Spleen (tissue), 11 donors: ENCODE results near the gene ELOB. TPM values are rescaled to one million over a fixed set of nuclear protein-coding genes. Genes with fewer than 3 reads are reported as not detected.
A peak's percentile ranks its signal among the peaks of the same experiment; 100 is the strongest.

Experiments
- DNase-seq: peaks from one replicate; pipeline ENCODE4 v3.0.0-alpha.2; 2020
- H3K27ac ChIP-seq, 8 donors: fragments of 200-600 bp; sonication (generic) in 7 of 8; 1 replicate in 4 of 8; 2 replicates in 4 of 8; pipeline versions ENCODE4 v1.5.0 to v1.8.0; 2016 to 2021; ENCODE audit warnings: inconsistent platforms in 4 of 8, mild to moderate bottlenecking in 4 of 8, moderate library complexity in 1 of 8
- H3K27me3 ChIP-seq, 7 donors: fragments of 200-600 bp; sonication (generic) in 6 of 7; replicated peaks in 1 of 7; 1 replicate in 4 of 7; 2 replicates in 3 of 7; pipeline versions ENCODE4 v1.5.0 to v1.8.0; 2016 to 2021; ENCODE audit warnings: inconsistent platforms in 3 of 7, mild to moderate bottlenecking in 1 of 7
- H3K36me3 ChIP-seq, 6 donors: fragments of 200-600 bp; sonication (generic) in 5 of 6; 1 replicate in 4 of 6; 2 replicates in 2 of 6; pipeline versions ENCODE4 v1.5.0 to v1.8.0; 2016 to 2021; ENCODE audit warnings: inconsistent platforms in 2 of 6
- H3K4me1 ChIP-seq, 6 donors: fragments of 200-600 bp; sonication (generic) in 5 of 6; 1 replicate in 3 of 6; 2 replicates in 3 of 6; pipeline versions ENCODE4 v1.5.0 to v1.8.0; 2016 to 2021; ENCODE audit warnings: inconsistent platforms in 3 of 6
- H3K4me3 ChIP-seq, 8 donors: fragments of 200-600 bp; sonication (generic) in 7 of 8; 1 replicate in 4 of 8; 2 replicates in 4 of 8; pipeline versions ENCODE4 v1.5.0 to v1.8.0; 2016 to 2021; ENCODE audit warnings: inconsistent platforms in 4 of 8, mild to moderate bottlenecking in 4 of 8, moderate library complexity in 2 of 8
- H3K9me3 ChIP-seq, 8 donors: fragments of 200-600 bp; sonication (generic) in 7 of 8; 1 replicate in 4 of 8; 2 replicates in 4 of 8; pipeline versions ENCODE4 v1.5.0 to v1.8.0; 2016 to 2021; ENCODE audit warnings: inconsistent platforms in 4 of 8
- CTCF ChIP-seq, 11 experiments: fragments of 200-600 bp in 7 of 11; fragments of 450-650 bp in 4 of 11; sonication (generic) in 4 of 11; IDR thresholded peaks in 8 of 11; conservative IDR thresholded peaks in 3 of 11; 1 replicate in 7 of 11; 2 replicates in 4 of 11; pipeline versions ENCODE4 v1.4.0 to v1.8.0; 2016 to 2021; ENCODE audit warnings: antibody characterized with exemption in 11 of 11, inconsistent platforms in 4 of 11, mild to moderate bottlenecking in 1 of 11
- POLR2A ChIP-seq, 3 donors: fragments of 450-650 bp; IDR thresholded peaks; one replicate each; pipeline ENCODE4 v1.5.1; 2017; ENCODE audit warnings: antibody characterized with exemption in 3 of 3, mild to moderate bottlenecking in 1 of 3
- POLR2AphosphoS5 ChIP-seq, 3 donors: sonication (generic); formaldehyde crosslinking; IDR thresholded peaks; one replicate each; pipeline ENCODE4 v1.5.1; 2017; ENCODE audit warnings: antibody characterized with exemption in 3 of 3
- WGBS, 5 donors: extraction: QIAGEN DNeasy Blood & Tissue Kit in 3 of 5; methylation state at CpG; one replicate each; pipeline versions ENCODE4 v1.1.5 to v1.1.7; 2013 to 2018; 5-methylcytosine and 5-hydroxymethylcytosine counted together
- intact Hi-C: fragments of 100-400 bp; cut with DNase I; formaldehyde crosslinking; loops from one replicate; pipeline ENCODE4 v1.15.0; 2023; ENCODE audit warnings: low total_unique reads
- polyA plus RNA-seq, 3 donors: library from polyadenylated mRNA; stranded (reverse); fragments of 200-250 nt; gene quantifications; one replicate each; pipeline ENCODE4 v1.2.1, GENCODE V29; 2013
- total RNA-seq, 7 donors: library from RNA; depleted of rRNA in 3 of 7; stranded (reverse); fragments of >200 nt in 3 of 7; fragmentation: NEBNext Ultra II Directional in 4 of 7; extraction: Animal tissue kit (Norgen Biotek cat#: 25700) in 4 of 7; gene quantifications; one replicate each; pipeline versions ENCODE4 v1.1.0 to v1.2.1, GENCODE V29; 2016 to 2021
- donor health status: healthy with polysubstance abuse.
- donor health status: DM: no; HTN: no; CAD: no; lungs with moderate emphysema.
- donor health status: DM: no; HTN: no; CAD: no.
- donor health status: Bipolar disorder and iron deficiency.
- donor health status: healthy.
- donor health status: DM: no; HTN: no; CAD: no.
- donor health status: DM: yes; HTN: yes; CAD: no.

ELOB gene
- total and polyA plus RNA-seq, 10 donors, result 128 to 467 (median 219) TPM

DNA sequence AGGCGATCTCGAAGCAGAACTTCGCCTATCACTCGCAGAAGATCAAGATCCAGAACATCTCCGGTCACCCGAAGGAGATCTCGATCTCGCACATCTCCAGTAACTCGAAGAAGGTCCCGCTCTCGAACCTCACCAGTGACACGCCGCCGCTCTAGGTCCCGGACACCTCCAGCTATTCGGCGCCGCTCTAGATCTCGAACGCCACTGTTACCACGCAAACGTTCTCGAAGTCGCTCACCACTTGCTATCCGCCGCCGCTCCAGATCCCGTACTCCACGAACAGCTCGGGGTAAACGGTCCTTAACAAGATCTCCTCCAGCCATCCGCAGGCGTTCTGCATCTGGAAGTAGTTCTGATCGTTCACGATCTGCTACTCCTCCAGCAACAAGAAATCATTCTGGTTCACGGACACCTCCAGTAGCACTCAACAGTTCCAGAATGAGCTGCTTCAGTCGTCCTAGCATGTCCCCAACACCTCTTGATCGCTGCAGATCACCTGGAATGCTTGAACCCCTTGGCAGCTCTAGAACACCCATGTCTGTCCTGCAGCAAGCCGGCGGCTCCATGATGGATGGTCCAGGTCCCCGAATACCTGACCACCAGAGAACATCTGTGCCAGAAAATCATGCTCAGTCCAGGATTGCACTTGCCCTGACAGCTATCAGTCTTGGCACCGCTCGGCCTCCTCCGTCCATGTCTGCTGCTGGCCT lies 10.5 kb downstream of the ELOB start:
- no peaks in the 10 kb centered on the region for H3K27me3 ChIP-seq
- 96 to 97% (median 96%) methylated on average over 41 to 44 of the region's 44 CpGs for WGBS, 5 donors
- peaks cover 21 to 100% (median 100%) of the 10 kb centered on the region in 6 donors for H3K36me3 ChIP-seq
- H3K27ac ChIP-seq, result no peak overlapping the region
- peak; percentile 54 for DNase-seq
- no peaks in the 10 kb centered on the region for H3K9me3 ChIP-seq
- no peak for TF ChIP-seq POLR2A (IDR thresholded peaks at IDR 0.05)
- peak in 1 of 3 donors; percentile 6 for TF ChIP-seq POLR2AphosphoS5 (IDR thresholded peaks at IDR 0.05)
- TF ChIP-seq CTCF (IDR thresholded peaks at IDR 0.05 in 8 of 11, conservative IDR thresholded peaks at IDR 0.05 in 3 of 11), result no peak
- intact Hi-C loops, result no loop called here
- peaks cover 0 to 35% (median 13%) of the 10 kb centered on the region in 6 donors for H3K4me1 ChIP-seq
- H3K4me3 ChIP-seq, result no peak overlapping the region

DNA sequence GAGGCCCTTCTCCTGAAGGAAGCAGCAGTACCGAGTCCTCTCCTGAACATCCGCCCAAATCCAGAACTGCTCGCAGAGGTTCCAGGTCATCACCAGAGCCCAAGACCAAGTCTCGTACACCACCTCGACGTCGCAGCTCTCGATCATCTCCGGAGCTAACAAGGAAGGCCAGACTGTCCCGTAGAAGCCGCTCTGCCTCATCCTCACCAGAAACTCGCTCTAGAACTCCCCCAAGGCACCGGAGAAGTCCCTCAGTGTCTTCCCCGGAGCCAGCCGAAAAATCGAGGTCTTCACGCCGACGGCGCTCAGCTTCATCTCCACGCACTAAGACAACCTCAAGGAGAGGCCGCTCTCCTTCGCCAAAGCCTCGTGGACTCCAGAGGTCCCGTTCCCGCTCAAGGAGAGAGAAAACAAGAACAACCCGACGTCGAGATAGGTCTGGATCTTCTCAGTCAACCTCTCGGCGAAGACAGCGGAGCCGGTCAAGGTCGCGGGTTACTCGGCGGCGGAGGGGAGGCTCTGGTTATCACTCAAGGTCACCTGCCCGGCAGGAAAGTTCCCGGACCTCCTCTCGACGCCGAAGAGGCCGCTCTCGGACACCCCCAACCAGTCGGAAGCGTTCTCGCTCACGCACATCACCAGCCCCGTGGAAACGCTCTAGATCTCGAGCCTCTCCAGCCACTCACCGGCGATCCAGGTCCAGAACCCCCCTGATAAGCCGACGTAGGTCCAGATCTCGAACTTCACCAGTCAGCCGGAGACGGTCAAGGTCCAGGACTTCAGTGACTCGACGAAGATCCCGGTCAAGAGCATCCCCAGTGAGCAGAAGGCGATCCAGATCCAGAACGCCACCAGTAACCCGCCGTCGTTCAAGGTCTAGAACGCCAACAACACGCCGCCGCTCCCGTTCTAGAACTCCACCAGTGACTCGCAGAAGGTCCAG lies 11.3 kb downstream of the ELOB start:
- Histone ChIP-seq H3K4me3 (no peak overlapping the region), H3K9me3 (no peaks in the 10 kb centered on the region), H3K27ac (no peak overlapping the region), H3K36me3 (peaks cover 21 to 100% (median 100%) of the 10 kb centered on the region in 6 donors), H3K27me3 (no peaks in the 10 kb centered on the region), H3K4me1 (peaks cover 0 to 29% (median 10%) of the 10 kb centered on the region in 6 donors)
- 96 to 98% (median 97%) methylated on average over 71 to 73 of the region's 73 CpGs for WGBS, 5 donors
- intact Hi-C loops, result no loop called here
- peak; percentile 72 for DNase-seq
- TF ChIP-seq CTCF (IDR thresholded peaks at IDR 0.05 in 8 of 11, conservative IDR thresholded peaks at IDR 0.05 in 3 of 11), result no peak
- TF ChIP-seq POLR2AphosphoS5 (IDR thresholded peaks at IDR 0.05), result peak in 2 of 3 donors; percentile 29 to 62

GRCh38 chr16:2764718-2765117 lies 12.4 kb downstream of the ELOB start:
- no peak overlapping the region for H3K4me3 ChIP-seq
- intact Hi-C loops, result no loop called here
- WGBS, 5 donors, result 94 to 97% (median 95%) methylated on average over 9 of the region's 9 CpGs
- no peaks in the 10 kb centered on the region for H3K9me3 ChIP-seq
- TF ChIP-seq POLR2A (IDR thresholded peaks at IDR 0.05) (no peak), POLR2AphosphoS5 (IDR thresholded peaks at IDR 0.05) (no peak), CTCF (IDR thresholded peaks at IDR 0.05 in 8 of 11, conservative IDR thresholded peaks at IDR 0.05 in 3 of 11) (no peak)
- no peaks in the 10 kb centered on the region for H3K27me3 ChIP-seq
- peaks cover 0 to 26% (median 4%) of the 10 kb centered on the region in 6 donors for H3K4me1 ChIP-seq
- H3K27ac ChIP-seq, result no peak overlapping the region
- DNase-seq, result no peak
- H3K36me3 ChIP-seq, result peaks cover 18 to 100% (median 100%) of the 10 kb centered on the region in 6 donors

DNA sequence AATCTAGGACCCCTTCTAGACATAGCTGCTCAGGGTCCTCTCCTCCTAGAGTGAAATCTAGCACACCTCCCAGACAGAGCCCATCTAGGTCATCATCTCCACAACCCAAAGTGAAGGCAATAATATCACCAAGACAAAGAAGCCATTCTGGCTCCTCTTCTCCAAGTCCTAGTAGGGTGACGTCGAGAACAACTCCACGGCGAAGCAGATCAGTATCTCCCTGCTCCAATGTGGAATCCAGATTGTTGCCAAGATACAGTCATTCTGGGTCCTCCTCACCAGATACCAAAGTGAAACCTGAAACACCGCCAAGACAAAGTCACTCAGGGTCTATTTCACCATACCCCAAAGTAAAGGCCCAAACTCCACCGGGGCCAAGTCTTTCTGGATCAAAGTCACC lies 13.9 kb downstream of the ELOB start:
- Histone ChIP-seq H3K4me1 (peaks cover 0 to 27% (median 5%) of the 10 kb centered on the region in 6 donors), H3K27ac (no peak overlapping the region), H3K36me3 (peaks cover 12 to 100% (median 100%) of the 10 kb centered on the region in 6 donors), H3K9me3 (no peaks in the 10 kb centered on the region), H3K4me3 (no peak overlapping the region), H3K27me3 (no peaks in the 10 kb centered on the region)
- intact Hi-C loops, result no loop called here
- peak; percentile 20 for DNase-seq
- TF ChIP-seq POLR2A (IDR thresholded peaks at IDR 0.05), result no peak
- TF ChIP-seq CTCF (IDR thresholded peaks at IDR 0.05 in 8 of 11, conservative IDR thresholded peaks at IDR 0.05 in 3 of 11), result no peak
- peak in 1 of 3 donors; percentile 22 for TF ChIP-seq POLR2AphosphoS5 (IDR thresholded peaks at IDR 0.05)
- WGBS, 5 donors, result 96 to 100% (median 98%) methylated on average over 6 of the region's 6 CpGs
